ENCODE results near the gene U2AF1L4. TPM values are rescaled to one million over a fixed set of nuclear protein-coding genes. Genes with fewer than 3 reads are reported as not detected.

U2AF1L4 gene
- total and polyA plus RNA-seq, 10 of the 15 experiments (the other 5 are each of a cell fraction or from before 2014, with no cell fraction given): 7.9 to 21.6 (median 15.1) TPM

DNA sequence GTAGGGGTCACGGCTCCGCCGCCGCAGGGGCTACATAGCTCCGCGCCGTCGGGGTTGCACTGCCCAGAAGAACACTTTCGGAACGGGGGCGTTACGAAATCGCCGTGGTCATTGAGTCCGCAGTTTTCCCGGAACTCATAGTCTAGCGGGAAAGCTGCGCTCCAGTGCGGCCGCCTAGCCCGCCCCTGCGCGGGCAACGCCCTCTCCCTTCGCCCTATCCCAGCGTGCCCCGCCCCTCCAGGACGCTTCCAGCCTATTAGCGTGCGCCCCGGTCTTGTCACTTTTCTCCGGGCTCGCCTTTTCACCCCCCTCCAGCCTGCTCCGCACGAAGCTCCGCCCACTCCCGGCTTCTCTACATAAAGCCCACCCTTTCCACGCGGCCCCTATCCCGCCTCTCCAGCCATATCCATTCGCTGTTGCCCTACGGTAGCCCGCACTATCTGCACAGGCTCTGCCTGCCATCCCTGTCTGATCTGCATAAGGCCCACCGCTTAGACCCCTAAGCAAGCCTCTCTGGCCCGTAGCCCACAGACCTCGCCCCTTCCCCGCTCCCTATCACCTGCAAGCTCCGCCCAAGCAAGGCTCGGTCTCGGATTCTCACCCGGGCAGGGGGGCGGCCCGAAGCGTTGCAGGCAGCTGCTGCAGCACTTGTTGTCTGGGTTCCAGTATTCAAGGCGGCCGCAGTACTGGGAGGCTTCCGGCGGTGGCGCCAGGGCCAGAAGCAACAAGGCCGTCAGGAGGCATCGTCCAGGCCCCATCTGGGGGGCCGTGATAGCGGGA lies 4.6 kb downstream of the U2AF1L4 start (continued):
- TF ChIP-seq NR2C1 (IDR thresholded peaks at IDR 0.05): peak; percentile 17; the same call in 1 of the 2 replicates
- TF ChIP-seq SMAD1 (IDR thresholded peaks at IDR 0.05; ENCODE audit: low read depth, partially characterized antibody): peak; percentile 33
- peak; percentile 92 for TF ChIP-seq NBN (IDR thresholded peaks at IDR 0.05)
- peak; percentile 71 for TF ChIP-seq CHD2 (IDR thresholded peaks at IDR 0.05; ENCODE audit: borderline replicate concordance, low read depth, low read length)
- peak; percentile 52; the same call in 1 of the 2 replicates for TF ChIP-seq PAX5 (IDR thresholded peaks at IDR 0.05; ENCODE audit: borderline replicate concordance, low read depth, low read length)
- TF ChIP-seq RAD51 (IDR thresholded peaks at IDR 0.05): no peak
- no peak for TF ChIP-seq MEF2A (IDR thresholded peaks at IDR 0.05; ENCODE audit: insufficient read depth, low read depth, low read length)
- TF ChIP-seq NR2F1 (conservative IDR thresholded peaks at IDR 0.05): peak; percentile 82
- TF ChIP-seq, protein P1, sequence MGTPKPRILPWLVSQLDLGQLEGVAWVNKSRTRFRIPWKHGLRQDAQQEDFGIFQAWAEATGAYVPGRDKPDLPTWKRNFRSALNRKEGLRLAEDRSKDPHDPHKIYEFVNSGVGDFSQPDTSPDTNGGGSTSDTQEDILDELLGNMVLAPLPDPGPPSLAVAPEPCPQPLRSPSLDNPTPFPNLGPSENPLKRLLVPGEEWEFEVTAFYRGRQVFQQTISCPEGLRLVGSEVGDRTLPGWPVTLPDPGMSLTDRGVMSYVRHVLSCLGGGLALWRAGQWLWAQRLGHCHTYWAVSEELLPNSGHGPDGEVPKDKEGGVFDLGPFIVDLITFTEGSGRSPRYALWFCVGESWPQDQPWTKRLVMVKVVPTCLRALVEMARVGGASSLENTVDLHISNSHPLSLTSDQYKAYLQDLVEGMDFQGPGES (IDR thresholded peaks at IDR 0.05): peak; percentile 7; the same call in 1 of the 2 replicates
- TF ChIP-seq ZBED1 (IDR thresholded peaks at IDR 0.05; ENCODE audit: borderline replicate concordance): peak; percentile 59; the same call in 1 of the 2 replicates
- peak; percentile 35; the same call in 1 of the 2 replicates for TF ChIP-seq SIN3A (IDR thresholded peaks at IDR 0.05; ENCODE audit: low read depth, low read length)
- TF ChIP-seq RELA (IDR thresholded peaks at IDR 0.05; ENCODE audit: borderline replicate concordance, partially characterized antibody): no peak
- TF ChIP-seq CBX5 (IDR thresholded peaks at IDR 0.05; ENCODE audit: low read depth): no peak
- peak; percentile 34; the same call in 1 of the 2 replicates for TF ChIP-seq ATF7 (IDR thresholded peaks at IDR 0.05; ENCODE audit: low read depth)
- TF ChIP-seq TCF12 (IDR thresholded peaks at IDR 0.05; ENCODE audit: low read depth, low read length): peak; percentile 60; the same call in 1 of the 2 replicates
- TF ChIP-seq YY1 (IDR thresholded peaks at IDR 0.05; ENCODE audit: low read depth, low read length): peak; percentile 77
- TF ChIP-seq PBX3 (IDR thresholded peaks at IDR 0.05; ENCODE audit: insufficient replicate concordance, low read depth, low read length): peak; percentile 46
- TF ChIP-seq NKRF (conservative IDR thresholded peaks at IDR 0.05): peak; percentile 83
- TF ChIP-seq, protein P2, sequence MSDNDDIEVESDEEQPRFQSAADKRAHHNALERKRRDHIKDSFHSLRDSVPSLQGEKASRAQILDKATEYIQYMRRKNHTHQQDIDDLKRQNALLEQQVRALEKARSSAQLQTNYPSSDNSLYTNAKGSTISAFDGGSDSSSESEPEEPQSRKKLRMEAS (IDR thresholded peaks at IDR 0.05; ENCODE audit: low read depth, low read length): 0 out of 2 replicates have a peak, but pooled peaks have one; percentile 3
- TF ChIP-seq POU2F2 (IDR thresholded peaks at IDR 0.05; ENCODE audit: borderline replicate concordance, low read depth, low read length): peak; percentile 24; the same call in 1 of the 3 replicates
- TF ChIP-seq, protein P3, sequence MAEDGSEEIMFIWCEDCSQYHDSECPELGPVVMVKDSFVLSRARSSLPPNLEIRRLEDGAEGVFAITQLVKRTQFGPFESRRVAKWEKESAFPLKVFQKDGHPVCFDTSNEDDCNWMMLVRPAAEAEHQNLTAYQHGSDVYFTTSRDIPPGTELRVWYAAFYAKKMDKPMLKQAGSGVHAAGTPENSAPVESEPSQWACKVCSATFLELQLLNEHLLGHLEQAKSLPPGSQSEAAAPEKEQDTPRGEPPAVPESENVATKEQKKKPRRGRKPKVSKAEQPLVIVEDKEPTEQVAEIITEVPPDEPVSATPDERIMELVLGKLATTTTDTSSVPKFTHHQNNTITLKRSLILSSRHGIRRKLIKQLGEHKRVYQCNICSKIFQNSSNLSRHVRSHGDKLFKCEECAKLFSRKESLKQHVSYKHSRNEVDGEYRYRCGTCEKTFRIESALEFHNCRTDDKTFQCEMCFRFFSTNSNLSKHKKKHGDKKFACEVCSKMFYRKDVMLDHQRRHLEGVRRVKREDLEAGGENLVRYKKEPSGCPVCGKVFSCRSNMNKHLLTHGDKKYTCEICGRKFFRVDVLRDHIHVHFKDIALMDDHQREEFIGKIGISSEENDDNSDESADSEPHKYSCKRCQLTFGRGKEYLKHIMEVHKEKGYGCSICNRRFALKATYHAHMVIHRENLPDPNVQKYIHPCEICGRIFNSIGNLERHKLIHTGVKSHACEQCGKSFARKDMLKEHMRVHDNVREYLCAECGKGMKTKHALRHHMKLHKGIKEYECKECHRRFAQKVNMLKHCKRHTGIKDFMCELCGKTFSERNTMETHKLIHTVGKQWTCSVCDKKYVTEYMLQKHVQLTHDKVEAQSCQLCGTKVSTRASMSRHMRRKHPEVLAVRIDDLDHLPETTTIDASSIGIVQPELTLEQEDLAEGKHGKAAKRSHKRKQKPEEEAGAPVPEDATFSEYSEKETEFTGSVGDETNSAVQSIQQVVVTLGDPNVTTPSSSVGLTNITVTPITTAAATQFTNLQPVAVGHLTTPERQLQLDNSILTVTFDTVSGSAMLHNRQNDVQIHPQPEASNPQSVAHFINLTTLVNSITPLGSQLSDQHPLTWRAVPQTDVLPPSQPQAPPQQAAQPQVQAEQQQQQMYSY (CRISPR knock-in tag; IDR thresholded peaks at IDR 0.05): no peak
- TF ChIP-seq POLR2A (IDR thresholded peaks at IDR 0.05; ENCODE audit: low read depth, low read length): peak; percentile 84
- TF ChIP-seq PML (IDR thresholded peaks at IDR 0.05; ENCODE audit: low read length): peak; percentile 80; the same call in 1 of the 2 replicates

Measured in GM12878 (cell line).